NCI-H187 treated with DMSO at 0.1 percent for 48 hours (cell line): Measurements from ENCODE around the gene TAOK3.
"Not testable (repeated sequence)": the region's sequence is repeated elsewhere in the genome, so short reads cannot be mapped to it uniquely, and the experiment has no call there.

Experiments
- DNase-seq: peaks from one replicate; lab custom pipeline; 2025; lab: John Stamatoyannopoulos, UW

Gene TAOK3

DNA sequence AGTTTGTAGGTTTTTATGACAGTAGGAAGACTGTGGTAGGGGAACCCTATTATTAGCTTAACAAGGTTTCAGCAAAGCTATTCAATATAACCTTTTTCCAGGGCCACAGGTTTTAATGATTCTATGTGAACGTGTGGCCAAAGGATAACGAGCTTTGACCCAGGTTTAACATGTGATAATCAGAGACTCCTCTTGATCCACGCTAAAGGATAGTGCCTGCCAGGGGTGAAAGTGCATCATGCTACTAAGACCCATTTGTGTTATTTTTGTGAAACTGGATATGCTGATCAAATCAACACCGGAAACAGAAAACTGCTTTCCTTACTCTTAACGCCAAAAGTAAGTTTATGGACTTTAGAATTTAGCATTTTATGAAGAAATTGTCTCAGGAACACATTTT lies 909 bp upstream of the TAOK3 start:
- DNase-seq, result no peak

DNA sequence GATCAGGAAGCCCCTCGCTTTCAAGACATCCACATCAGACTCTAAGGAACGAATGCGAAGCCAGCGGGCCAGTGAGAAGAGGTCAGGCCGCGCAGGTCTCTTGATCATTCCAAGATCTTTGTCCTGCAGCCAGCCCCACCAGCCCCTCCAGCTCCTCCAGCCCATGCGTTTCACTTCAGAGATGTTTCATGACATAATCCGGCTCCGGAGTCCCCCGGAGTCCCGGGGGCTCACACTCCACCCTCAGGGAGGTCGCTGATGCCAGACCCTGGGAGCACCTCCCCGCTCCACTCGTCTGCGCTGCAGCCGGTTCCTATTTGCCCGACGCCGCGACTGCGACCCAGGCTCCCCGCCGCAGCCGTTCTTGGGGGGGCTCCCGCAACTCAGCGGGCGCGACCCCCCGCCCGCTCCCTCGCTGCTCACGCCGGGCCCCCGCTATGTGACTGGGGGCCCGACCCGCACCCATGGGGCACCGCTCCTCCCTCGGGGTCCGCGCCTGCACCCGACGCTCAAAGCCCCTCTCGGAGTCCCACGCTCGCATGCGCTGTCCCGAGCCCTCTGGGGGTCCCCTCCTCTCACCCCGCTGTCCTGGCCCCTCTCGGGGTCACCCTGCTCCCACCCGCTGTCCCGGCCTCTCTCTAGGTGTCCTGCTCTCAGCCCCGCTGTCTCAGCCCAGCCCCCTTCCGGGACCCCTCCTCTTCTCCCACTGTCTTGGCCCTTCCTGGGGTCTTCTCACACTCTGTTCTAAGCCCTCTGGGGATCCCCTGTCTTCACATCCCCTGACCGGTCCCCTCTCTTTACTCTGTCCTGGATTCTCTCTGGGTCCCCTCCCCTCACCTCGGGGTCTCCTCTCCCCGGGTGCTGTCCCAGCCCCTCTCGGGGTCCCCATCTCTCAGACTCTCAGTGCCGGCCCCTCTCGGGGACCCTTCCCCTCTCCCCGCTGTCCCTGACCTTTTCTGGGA lies 1.1 kb downstream of the TAOK3 start:
- no peak for DNase-seq

DNA sequence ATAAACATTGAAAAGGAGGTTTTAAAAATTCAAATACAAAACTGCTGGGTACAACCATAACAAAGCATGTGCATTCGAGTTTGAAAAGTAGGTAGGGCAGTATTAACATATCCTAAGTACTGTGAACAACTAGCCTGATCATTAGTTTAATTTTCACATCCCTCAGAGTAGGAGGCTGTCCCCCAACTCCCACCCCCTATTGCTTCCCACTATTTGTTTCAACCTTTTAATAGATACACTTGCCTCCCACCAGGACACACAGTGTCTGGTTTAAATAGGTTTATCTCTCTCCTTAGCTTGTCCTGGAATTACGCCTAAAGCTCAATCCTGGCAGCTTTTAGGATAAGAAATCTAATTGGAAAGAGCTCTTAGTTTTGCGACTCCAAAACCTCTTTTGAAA lies 2.1 kb downstream of the TAOK3 start:
- DNase-seq, result no peak

DNA sequence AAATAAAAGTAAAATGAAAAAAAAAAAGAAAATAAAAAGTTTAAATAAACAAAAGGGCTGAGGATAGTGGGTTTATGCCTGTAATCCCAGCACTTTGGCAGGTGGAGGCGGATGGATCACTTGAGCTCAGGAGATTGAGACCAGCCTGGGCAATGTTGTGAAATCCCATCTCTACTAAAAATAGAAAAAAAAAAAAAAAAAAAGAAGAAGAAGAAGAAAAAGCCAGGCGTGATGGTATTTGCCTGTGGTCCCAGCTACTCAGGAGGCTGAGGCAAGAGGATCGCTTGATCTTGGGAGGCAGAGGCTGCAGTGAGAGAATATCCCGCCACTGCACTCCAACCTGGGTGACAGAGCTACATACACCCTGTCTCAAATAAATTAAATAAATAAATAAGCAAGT lies 3.9 kb downstream of the TAOK3 start:
- no peak for DNase-seq

DNA sequence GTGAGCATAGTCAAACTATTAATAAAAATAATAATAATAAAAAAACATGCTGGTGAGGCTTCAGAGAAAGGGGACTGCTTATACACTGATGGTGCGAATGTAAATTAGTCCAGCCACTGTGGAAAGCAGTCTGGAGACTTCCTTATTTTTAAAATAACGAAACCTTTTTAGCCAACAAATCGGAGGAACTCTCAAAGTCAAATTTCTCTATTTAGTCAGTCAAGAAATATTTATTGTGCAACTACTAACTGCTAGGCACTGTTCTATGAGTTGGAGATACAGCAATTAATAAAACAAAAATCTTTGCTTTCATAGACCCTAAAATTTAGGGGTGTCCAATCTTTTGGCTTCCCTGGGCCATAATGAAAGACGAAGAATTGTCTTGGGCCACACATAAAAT lies 10.8 kb downstream of the TAOK3 start:
- no peak for DNase-seq

DNA sequence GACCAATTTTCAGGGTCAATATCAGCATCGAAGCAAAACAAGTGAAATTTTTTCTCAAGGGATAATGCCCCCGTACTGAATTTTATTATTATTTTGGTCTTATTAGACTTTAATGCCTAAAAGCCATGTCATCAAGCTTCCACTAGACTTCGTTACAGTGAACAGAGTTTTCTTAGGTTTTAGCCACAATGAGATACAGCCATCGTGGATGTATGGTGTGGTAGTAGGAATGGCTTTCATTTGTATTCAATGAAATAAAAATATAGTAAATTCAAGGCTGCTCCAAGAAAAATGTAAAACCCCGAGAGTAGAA lies 11.7 kb downstream of the TAOK3 start:
- DNase-seq, result no peak

DNA sequence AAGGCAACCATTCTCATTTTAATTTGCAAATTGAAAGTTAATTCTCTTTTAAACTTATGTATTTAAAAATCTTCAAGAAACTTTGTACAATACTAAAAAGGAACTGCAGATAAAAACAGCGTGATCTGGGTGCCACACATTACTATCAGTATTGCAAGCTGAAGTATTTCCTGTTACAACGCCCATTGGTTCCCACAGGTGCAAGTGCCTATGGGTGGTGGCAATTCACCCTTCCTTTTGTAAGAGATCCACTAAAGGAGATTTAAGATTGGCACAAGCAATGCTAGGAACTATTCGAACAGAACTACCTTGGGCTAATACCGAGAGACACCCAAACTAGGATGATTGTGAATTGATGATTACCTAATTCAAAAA lies 13.2 kb downstream of the TAOK3 start:
- DNase-seq, result no peak

DNA sequence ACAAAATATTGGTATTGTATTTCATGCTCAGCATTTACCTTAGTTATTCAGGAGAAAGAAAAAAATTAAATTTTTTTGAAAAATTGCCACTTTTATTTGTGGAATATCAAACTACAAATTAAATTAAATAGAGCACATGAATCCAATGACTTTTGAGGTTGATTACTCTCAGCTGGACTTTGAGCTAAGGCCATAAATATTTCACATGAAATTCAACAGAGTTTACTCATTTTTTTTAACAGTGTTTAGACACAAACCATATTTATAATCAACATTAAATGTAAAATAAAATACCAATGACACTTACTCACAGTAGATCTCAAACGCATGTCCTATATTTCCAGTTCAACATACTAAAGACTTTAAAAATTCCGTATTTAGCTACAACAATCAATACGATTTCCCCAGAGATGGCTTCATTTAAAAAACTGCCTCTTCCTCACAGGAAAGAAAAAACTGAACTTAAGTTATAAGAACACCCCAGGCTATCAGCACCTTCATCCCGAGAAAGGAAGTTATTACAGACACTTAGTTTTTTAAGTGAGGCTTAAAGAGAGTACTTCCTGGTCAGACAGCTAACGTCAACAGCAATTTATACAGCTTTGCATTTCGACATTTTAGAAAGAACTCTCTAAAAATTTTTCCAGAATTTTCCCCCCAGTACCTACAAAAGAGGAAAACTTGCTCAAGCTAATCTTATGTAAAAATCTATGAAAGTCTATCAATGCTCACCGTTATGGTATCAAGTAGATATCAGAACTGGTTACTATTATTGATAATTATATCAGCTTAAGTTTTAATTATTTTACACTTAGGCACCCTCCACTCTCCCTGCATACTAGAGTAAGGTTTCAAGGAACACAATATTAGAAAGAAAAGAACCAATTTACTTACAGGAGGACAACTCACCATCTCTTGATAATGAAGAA lies 13.8 kb downstream of the TAOK3 start:
- no peak for DNase-seq

DNA sequence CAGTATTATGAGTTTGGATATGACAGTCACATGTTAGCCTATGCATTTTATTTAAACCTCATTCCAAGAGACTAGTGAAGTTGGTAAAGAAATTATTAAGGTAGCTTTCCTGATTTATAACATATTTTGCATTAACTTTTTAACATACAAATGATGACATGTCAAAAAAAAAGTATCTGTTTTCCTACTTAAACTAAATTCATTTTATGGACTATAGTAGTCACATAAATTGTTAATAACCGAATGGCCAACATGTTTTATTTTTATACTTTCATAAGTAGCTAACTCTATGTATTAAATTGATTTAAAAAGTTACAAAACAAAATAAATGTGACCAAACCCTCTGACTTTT lies 14.7 kb downstream of the TAOK3 start:
- no peak for DNase-seq

DNA sequence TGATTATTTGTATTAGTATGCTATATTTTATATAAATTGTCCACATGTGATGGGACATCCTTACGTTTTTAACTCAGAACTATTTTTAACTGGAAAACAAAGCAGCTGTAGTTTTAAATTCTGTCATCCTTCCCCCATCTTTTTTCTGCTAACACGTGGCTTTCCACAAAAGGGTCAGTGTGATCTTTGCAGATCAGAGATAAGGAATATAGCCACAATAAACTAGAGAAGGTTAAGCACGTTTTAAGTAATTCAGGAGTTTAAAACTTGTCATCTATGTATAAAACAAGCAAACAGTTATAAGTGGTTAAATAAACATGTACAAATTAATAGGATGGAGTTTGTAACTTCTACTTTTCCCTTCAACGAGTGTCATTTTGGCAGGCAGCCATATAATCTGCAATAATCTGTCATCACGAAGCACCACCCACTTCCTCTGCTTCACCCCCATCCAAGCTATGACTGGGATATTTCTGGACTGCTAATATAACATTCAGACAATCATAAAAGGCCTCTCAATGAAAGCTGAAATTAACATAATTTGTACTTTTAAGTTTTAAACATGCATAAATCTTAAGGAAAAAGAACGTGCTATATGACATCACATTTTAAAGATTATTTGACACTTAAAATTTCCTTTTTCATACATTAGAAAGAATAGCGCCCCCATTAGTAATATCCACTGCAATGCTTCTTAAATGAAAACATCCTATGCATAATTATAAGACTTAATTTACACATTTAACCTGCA lies 15.3 kb downstream of the TAOK3 start:
- DNase-seq, result no peak

DNA sequence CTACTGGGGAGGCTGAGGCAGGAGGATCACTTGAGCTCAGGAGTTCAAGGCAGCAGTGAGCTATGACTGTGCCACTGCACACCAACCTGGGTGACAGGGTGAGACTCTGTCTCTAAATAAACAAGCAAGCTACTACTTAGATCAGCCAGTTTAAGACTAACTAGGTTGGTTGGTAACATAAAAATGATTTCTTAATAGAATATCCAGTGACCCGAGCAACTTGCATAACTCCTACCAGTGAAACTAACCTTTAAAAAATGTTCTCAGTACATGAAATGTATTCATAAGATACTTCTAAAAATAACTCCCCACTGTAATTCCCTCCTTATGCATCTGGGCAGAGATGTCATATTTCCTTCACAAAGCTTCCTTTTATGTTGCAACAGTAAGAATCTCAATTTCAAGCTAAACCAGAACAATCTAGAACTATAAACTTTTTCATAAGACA lies 15.9 kb downstream of the TAOK3 start:
- DNase-seq, result no peak

DNA sequence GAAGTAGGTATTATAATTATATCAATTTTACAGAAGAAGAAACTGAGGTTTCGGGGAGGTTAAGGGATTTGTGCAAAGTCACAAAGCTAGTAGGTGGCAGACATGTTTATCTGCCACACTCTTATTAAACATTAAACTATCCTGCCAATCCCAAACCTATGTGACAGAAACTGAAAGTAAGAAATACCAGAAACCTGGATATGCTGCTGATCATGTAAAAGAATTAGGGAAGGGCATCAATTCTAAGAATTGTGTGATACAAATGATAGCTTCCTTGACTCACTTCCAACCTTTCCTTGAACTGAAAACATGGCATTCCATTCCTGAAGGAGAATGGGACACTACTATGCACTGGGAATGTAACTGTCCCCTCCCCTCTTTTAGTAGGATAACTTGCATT lies 16.9 kb downstream of the TAOK3 start:
- DNase-seq, result no peak

DNA sequence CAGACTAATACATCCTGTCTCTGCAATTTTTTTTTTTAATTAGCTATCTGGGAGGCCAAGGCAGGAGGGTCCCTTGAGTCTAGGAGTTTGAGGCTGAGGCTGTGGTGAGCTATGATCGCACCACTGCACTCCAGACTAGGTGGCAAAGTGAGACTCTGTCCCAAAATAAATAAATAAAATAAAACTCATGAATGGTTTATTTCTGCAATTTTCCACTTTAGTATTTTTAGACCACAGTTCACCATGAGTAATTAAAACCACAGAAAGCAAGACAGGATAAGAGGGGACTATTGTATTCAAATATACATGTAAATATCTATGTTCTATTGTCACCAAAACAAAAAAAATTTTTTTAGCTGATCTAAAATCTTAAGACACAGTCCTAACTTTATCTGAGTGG lies 17.8 kb downstream of the TAOK3 start:
- no peak for DNase-seq

DNA sequence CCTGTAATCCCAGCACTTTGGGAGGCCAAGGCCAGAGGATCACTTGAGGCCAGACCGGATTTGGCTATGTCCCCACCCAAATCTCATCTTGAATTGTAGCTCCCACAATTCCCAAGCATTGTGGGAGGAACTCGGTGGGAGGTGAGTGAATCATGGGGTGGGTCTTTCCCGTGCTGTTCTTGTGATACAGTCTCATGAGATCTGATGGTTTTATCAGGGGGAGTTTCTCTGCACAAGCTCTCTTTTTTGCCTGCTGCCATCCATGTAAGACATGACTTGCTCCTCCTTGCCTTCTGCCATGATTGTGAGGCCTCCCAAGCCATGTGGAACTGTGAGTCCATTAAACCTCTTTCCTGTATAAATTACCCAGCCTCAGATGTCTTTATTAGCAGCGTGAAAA lies 18.2 kb downstream of the TAOK3 start:
- not testable (repeated sequence) for DNase-seq

DNA sequence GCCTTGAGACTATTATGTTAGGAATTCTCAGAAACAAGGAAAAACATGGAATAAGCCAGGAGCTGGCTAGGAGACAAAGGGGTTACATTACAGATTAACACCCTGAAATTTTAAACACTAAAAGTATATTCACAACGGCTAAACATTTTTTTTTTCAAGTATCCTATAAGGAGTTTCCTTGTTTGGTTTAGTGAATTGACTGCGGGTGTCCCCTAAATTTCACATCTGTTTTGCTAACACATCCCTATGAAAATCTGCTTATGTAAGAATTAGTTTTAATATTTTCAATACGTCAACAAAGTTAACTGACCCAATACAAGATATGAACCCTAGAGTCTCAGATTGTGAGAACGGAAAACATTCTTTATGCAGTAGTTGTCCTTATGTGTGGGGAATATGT lies 19.0 kb downstream of the TAOK3 start:
- no peak for DNase-seq

DNA sequence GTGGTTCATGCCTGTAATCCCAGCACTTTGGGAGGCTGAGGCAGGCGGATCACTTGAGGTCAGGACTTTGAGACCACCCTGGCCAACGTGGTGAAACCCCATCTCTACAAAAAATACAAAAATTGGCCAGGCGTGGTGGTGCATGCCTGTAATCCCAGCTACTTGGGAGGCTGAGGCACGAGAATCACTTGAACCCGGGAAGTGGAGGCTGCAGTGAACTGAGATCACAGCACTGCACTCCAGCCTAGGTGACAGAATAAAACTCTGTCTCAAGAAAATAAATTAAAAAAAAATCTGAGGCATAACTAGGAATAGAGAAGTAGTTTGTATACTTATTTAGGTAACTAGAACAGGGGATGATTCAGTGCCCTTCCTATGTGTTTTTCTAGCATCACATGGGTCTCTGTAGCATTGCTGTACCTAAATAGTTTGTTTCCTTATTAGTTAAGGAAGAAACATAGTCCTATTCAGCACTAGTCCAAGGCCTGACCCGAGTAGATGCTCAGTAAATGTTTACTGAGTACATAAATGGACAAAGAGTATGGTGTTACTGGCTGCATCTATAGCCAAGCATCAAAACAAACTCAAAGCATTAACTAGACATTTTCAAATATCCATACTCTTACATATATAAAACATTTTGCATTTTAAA lies 21.7 kb downstream of the TAOK3 start:
- DNase-seq, result no peak

DNA sequence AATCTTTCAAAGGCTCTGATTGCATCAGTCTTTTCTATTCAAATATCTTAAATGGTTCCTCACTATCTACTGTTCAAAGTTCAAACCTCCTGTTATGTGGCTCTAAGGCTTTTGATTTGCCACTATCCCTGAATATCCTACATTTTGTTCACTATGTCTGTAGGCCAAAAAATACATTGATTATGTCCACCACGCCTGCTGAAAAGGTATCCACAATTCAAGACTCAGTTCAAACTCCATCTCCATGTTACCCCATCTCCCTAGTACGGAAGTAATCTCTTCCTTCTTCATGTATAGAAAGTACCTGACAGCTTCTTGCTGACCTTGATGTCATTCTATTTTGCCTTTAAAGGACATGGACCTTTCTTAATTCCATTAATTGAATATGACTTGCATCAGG lies 24.8 kb downstream of the TAOK3 start:
- no peak for DNase-seq

DNA sequence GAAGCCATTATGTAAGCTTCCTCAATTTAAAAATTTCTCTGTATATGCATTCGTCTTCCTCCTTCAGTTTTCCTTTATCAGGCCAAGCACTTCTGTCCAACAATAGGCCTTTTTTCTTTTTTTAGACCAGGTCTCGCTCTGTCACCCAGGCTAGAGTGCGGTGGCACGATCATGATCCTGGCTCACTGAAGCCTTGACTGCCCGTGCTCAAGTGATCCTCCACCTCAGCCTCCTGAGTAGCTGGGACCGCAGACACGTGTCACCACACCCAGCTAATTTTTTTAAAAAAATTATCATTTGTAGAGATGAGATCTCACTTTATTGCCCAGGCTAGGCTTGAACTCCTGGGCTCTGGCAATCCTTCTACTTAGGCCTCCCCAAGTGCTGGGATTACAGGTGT lies 25.8 kb downstream of the TAOK3 start:
- no peak for DNase-seq

DNA sequence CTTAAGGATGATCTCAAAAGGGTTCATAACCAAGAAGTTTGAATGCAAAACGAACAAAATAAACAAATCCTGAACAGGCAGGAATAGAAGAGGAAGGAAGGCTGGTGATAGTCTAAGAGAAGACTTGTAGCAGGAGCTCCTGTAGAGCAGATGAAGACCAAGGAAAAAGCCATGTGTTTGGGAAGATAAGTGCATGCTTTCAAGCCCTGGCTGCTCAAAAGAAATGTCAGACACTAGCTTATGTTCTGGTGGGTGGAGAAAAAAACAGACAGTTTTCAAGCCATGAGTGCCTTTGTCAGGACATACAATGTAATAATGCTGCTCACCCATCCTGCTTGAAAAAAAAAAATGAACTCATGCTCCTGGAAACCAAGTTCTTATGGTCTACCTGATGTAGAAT lies 27.4 kb downstream of the TAOK3 start:
- DNase-seq, result no peak

DNA sequence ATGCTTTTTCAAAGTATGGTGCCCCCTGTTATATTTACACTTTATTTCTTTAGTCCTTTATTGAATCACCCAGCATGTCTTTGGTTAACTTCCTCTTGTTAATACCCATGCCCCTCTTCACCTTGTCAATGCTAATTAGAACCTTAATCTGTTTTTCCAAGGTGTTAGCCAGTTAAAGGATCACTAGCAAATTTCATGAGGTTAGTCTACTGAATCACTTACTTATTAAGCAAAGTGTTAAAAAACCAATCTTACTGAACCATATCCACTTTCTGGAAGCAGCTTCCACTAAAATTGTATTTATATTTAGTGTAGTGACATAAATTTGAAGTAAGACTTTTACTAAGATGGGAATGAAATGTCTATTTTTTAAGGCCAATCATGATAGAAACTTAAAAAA lies 27.9 kb downstream of the TAOK3 start:
- no peak for DNase-seq

DNA sequence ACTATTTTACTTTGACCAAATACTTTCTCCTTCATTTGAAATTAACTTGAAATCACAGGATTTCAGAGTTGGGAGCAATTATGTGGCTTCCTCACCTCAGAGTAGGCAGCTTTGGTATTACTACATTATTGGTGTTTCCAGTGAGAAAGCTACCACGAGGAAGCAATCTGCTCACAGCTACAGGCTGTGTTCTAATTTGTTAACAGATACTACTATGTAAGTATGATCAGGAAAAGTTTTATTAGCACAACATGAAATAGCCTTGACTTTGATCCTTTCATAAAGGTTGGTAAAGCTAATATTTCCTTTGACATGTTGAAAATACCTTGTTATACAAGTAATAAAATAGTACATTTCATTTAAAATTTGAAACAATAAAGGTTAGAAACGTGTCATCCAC lies 30.6 kb downstream of the TAOK3 start:
- no peak for DNase-seq

DNA sequence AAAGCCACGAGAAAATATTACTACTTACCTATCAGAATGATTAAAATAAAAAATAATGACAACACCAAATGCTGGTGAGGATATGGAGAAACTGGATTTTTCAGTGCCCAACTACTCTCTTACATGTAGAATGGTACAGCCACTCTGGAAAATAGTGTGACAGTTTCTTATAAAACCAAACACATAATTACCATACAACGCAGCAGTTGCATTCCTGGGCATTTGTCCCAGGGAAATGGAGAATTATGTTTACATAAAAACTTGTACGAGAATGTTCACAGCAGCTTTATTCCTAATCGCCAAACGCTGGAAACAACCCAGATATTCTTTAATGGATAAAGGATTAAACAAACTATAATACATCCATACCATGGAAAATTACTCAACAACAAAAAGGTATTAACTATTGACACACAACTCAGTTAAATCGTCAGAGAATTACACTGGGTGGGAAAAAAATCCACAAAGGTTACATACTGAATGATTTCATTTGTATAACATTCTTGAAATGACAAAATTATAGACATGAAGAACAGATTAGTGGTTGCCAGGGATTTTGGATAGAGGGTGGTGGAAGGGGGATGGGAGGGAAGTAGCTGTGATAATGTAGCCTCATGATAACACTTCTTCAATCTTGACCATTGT lies 35.4 kb downstream of the TAOK3 start:
- no peak for DNase-seq
